Upper lobe of left lung (tissue), 4 donors: Measurements from ENCODE around the gene CALB2.

Source experiments
- EP300 ChIP-seq, 4 donors: sonication (generic); formaldehyde crosslinking; IDR thresholded peaks; one replicate each; pipeline ENCODE4 v1.5.1; 2017; ENCODE audit warnings: antibody characterized with exemption in 4 of 4, control low read depth in 2 of 4
- POLR2A ChIP-seq, 4 donors: fragments of 450-650 bp; IDR thresholded peaks; one replicate each; pipeline ENCODE4 v1.5.1; 2016 to 2017; ENCODE audit warnings: antibody characterized with exemption in 4 of 4, mild to moderate bottlenecking in 2 of 4
- POLR2AphosphoS5 ChIP-seq, 2 donors: sonication (generic); formaldehyde crosslinking; IDR thresholded peaks; one replicate each; pipeline ENCODE4 v1.5.1; 2017; ENCODE audit warnings: antibody characterized with exemption in 2 of 2
- TF ChIP-seq, protein P1 (sequence below), 6 experiments: fragments of 450-650 bp in 4 of 6; fragments of 200-600 bp in 2 of 6; sonication (generic) in 2 of 6; IDR thresholded peaks; one replicate each; pipeline ENCODE4 v1.5.1; 2016 to 2019; ENCODE audit warnings: antibody characterized with exemption in 6 of 6

DNA sequence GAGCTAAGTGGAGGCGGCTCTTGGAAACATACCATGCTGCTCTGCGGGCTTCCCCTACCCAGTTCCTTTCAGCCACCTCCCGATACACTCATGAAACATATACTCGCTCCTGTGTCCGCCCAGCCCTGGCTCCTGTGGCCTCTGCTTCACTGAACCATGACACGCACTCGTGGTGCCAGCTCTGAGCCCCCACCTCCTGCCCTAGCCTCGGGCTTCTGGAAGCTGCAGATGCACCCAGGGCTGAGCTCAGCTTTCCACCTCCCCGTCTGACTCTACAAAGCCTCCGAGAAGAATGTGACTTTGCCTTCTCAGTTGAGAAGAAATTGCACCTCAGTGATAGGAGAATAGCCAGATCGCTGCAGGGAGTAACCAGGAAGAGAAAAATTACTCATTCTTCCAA lies 11.0 kb downstream of the CALB2 start:
- TF ChIP-seq, protein P1, sequence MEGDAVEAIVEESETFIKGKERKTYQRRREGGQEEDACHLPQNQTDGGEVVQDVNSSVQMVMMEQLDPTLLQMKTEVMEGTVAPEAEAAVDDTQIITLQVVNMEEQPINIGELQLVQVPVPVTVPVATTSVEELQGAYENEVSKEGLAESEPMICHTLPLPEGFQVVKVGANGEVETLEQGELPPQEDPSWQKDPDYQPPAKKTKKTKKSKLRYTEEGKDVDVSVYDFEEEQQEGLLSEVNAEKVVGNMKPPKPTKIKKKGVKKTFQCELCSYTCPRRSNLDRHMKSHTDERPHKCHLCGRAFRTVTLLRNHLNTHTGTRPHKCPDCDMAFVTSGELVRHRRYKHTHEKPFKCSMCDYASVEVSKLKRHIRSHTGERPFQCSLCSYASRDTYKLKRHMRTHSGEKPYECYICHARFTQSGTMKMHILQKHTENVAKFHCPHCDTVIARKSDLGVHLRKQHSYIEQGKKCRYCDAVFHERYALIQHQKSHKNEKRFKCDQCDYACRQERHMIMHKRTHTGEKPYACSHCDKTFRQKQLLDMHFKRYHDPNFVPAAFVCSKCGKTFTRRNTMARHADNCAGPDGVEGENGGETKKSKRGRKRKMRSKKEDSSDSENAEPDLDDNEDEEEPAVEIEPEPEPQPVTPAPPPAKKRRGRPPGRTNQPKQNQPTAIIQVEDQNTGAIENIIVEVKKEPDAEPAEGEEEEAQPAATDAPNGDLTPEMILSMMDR (IDR thresholded peaks at IDR 0.05): no peak
- TF ChIP-seq POLR2A (IDR thresholded peaks at IDR 0.05) (no peak), EP300 (IDR thresholded peaks at IDR 0.05) (no peak), POLR2AphosphoS5 (IDR thresholded peaks at IDR 0.05) (no peak)
